DOHH2 (cell line): ENCODE data around the gene ABHD4.

Experiments used
- H3F3A ChIP-seq: fragments of 200-600 bp; sonication (generic), shearing (Covaris generic); 2 replicates; pipeline ENCODE4 v1.6.0; 2016; ENCODE audit warnings: antibody characterized with exemption, mild to moderate bottlenecking; ENCODE audit not compliant: control insufficient read depth, insufficient read depth
- H3K27ac ChIP-seq: fragments of 200-600 bp; sonication (generic); 2 replicates; pipeline ENCODE4 v1.5.1; 2014; ENCODE audit warnings: low read depth, mild to moderate bottlenecking, low read length, moderate library complexity
- H3K27me3 ChIP-seq: fragments of 200-600 bp; sonication (generic); 2 replicates; pipeline ENCODE4 v1.6.1; 2014; ENCODE audit warnings: mild to moderate bottlenecking, low read length, mixed read lengths; ENCODE audit not compliant: control insufficient read depth
- H3K36me3 ChIP-seq: fragments of 200-600 bp; sonication (generic); 2 replicates; pipeline ENCODE4 v1.6.1; 2014; ENCODE audit warnings: mild to moderate bottlenecking, low read length, moderate library complexity, mixed read lengths; ENCODE audit not compliant: control insufficient read depth
- H3K4me1 ChIP-seq: fragments of 200-600 bp; sonication (generic); 2 replicates; pipeline ENCODE4 v1.6.1; 2014; ENCODE audit warnings: mild to moderate bottlenecking, low read length, mixed read lengths; ENCODE audit not compliant: control insufficient read depth
- H3K4me2 ChIP-seq: fragments of 200-600 bp; sonication (generic); 2 replicates; pipeline ENCODE4 v1.6.0; 2014; ENCODE audit warnings: mild to moderate bottlenecking, low read length, moderate library complexity
- H3K4me3 ChIP-seq: fragments of 200-600 bp; sonication (generic); 2 replicates; pipeline ENCODE4 v1.5.1; 2014; ENCODE audit warnings: mild to moderate bottlenecking, low read length, mixed read lengths
- H3K79me2 ChIP-seq: fragments of 200-600 bp; sonication (generic); 2 replicates; pipeline ENCODE4 v1.6.1; 2014; ENCODE audit warnings: mild to moderate bottlenecking, low read length, mixed read lengths; ENCODE audit not compliant: control insufficient read depth
- H3K9me2 ChIP-seq: fragments of 200-600 bp; sonication (generic); replicated peaks from 2 replicates; pipeline ENCODE4 v1.6.1; 2014; ENCODE audit warnings: mild to moderate bottlenecking, low read length, mixed read lengths; ENCODE audit not compliant: control insufficient read depth
- H3K9me3 ChIP-seq: fragments of 200-600 bp; sonication (generic); 2 replicates; pipeline ENCODE4 v1.6.1; 2014; ENCODE audit warnings: antibody characterized with exemption, low read length, mixed read lengths; ENCODE audit not compliant: control insufficient read depth, insufficient read depth
- H4K20me1 ChIP-seq: fragments of 200-600 bp; sonication (generic); 2 replicates; pipeline ENCODE4 v1.6.0; 2014; ENCODE audit warnings: low read depth, mild to moderate bottlenecking, antibody characterized with exemption, low read length, moderate library complexity; ENCODE audit not compliant: control insufficient read depth, insufficient read depth
- EZH2phosphoT487 ChIP-seq: fragments of 200-600 bp; sonication (generic); IDR thresholded peaks from 2 replicates; pipeline ENCODE4 v1.6.1; 2017; ENCODE audit warnings: borderline replicate concordance, mild to moderate bottlenecking, antibody characterized with exemption, low read length, moderate library complexity, mixed read lengths
- TF ChIP-seq, protein P1 (sequence below): fragments of 200-600 bp; sonication (generic); IDR thresholded peaks from one replicate; pipeline ENCODE4 v1.5.1; 2014; ENCODE audit warnings: antibody characterized with exemption, mild to moderate bottlenecking, low read depth, low read length; ENCODE audit not compliant: poor library complexity, severe bottlenecking

ABHD4 gene

DNA sequence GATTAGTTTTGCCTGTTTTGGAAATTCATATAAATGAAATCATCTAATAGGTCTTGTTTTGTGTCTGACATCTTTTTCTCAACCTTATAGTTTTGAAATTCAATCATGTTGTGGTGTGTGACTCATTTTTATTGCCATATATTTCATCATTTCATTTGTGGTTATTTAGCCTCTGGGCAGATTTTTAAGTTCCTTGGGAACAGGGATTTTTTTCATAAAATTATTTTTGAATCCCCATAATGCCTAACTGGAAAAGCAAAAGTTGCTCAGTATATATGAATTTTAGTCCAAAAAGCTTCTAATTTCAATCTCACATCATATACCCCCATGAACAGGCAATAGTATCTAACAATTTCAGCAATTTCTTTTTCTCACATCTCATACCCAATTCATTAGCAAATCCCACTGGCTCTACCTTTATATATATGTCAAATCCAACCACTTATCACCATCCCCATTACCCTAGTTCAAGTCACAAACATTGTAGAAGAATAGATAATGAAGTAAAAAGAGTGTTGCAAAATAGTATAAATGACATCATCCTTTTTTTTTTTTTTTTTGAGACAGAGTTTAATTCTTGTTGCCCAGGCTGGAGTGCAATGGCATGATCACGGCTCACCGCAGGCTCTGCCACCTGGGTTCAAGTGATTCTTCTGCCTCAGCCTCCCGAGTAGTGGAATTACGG, 48.6 kb downstream of the ABHD4 start:
- Histone ChIP-seq H3K36me3 (no peaks in the 10 kb centered on the region), H3K9me2 (no peaks in the 10 kb centered on the region), H3K9me3 (no peaks in the 10 kb centered on the region), H3K27me3 (no peaks in the 10 kb centered on the region), H3K4me3 (no peak overlapping the region), H4K20me1 (no peaks in the 10 kb centered on the region), H3F3A (no peaks in the 10 kb centered on the region), H3K4me1 (no peaks in the 10 kb centered on the region), H3K79me2 (no peaks in the 10 kb centered on the region), H3K4me2 (no peak overlapping the region), H3K27ac (no peak overlapping the region)
- TF ChIP-seq EZH2phosphoT487 = no peak
- TF ChIP-seq, protein P1, sequence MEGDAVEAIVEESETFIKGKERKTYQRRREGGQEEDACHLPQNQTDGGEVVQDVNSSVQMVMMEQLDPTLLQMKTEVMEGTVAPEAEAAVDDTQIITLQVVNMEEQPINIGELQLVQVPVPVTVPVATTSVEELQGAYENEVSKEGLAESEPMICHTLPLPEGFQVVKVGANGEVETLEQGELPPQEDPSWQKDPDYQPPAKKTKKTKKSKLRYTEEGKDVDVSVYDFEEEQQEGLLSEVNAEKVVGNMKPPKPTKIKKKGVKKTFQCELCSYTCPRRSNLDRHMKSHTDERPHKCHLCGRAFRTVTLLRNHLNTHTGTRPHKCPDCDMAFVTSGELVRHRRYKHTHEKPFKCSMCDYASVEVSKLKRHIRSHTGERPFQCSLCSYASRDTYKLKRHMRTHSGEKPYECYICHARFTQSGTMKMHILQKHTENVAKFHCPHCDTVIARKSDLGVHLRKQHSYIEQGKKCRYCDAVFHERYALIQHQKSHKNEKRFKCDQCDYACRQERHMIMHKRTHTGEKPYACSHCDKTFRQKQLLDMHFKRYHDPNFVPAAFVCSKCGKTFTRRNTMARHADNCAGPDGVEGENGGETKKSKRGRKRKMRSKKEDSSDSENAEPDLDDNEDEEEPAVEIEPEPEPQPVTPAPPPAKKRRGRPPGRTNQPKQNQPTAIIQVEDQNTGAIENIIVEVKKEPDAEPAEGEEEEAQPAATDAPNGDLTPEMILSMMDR = no peak

DNA sequence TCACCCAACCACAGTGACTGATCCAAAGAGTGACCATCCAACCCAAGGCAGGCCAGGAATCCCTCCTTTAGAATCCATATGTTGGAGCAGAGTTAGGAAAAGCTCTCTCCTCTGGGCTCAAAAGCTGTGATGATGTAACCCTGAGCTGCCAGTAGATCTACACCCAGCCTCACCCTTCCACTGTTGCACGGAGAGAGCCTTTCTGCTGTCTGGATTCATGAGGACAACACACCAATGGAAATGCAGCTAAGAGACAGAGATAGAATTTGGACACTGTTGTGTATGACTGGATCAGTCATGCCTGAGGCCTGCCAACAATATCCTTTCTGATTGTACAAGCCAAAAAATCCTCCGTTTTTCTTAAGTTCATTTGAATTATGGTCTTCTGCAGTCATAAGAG, 50.4 kb downstream of the ABHD4 start:
- Histone ChIP-seq H3K4me3 (no peak overlapping the region), H3K79me2 (no peaks in the 10 kb centered on the region), H3F3A (no peaks in the 10 kb centered on the region), H3K36me3 (no peaks in the 10 kb centered on the region), H3K9me2 (no peaks in the 10 kb centered on the region), H3K4me2 (no peak overlapping the region), H3K9me3 (no peaks in the 10 kb centered on the region), H4K20me1 (no peaks in the 10 kb centered on the region), H3K4me1 (no peaks in the 10 kb centered on the region), H3K27ac (no peak overlapping the region), H3K27me3 (no peaks in the 10 kb centered on the region)
- TF ChIP-seq, protein P1 = no peak
- no peak for TF ChIP-seq EZH2phosphoT487

DNA sequence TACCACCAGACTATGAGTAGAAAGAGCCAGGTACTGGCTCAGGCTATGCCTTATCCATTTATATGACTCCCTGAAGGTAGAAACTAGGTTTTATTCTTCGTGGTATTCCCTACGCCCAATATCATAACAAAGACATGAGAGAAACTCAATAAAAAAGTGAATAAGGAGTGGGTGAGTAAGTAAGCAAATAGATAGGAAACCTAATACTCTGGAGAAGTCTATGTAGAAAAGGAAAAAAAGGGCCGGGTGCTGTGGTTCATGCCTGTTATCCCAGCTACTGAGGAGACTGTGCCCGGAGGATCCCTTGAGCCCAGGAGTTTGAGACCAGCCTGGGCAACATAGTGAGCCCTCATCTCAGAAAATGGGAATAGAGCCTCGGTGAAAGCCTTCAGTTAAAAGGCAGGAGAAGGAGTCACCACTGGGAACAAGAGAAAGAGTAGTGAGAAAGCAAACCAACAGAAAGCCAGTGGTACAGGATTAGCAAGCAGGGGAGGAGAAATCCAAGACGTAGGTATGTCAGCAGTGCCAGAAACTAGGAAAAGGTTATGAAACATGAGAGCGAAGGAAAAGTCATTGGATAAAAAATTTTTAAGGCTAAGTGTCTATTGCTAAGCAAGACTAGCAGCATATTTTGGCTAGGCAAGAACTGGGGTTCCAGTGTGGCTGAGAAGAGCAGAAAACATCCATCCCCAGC, 52.1 kb downstream of the ABHD4 start:
- Histone ChIP-seq H3K27me3 (no peaks in the 10 kb centered on the region), H3K36me3 (no peaks in the 10 kb centered on the region), H3K4me1 (no peaks in the 10 kb centered on the region), H4K20me1 (no peaks in the 10 kb centered on the region), H3K4me3 (no peak overlapping the region), H3K9me3 (no peaks in the 10 kb centered on the region), H3K79me2 (no peaks in the 10 kb centered on the region), H3K9me2 (no peaks in the 10 kb centered on the region), H3F3A (no peaks in the 10 kb centered on the region), H3K27ac (no peak overlapping the region), H3K4me2 (no peak overlapping the region)
- TF ChIP-seq EZH2phosphoT487 = no peak
- TF ChIP-seq, protein P1 = no peak
